Fibroblast of pulmonary artery (primary cell): ENCODE results near the gene CCDC177.

ENCODE experiments used
- DNase-seq: peaks from one replicate; pipeline ENCODE4 v3.0.0-alpha.2; 2010; ENCODE audit warnings: low read depth
- H3K4me3 ChIP-seq: replicated peaks from 2 replicates; pipeline ENCODE4 v1.5.1; 2011; ENCODE audit warnings: low read depth, mild to moderate bottlenecking, control low read depth, low read length, moderate library complexity
- TF ChIP-seq, protein P1 (sequence below): IDR thresholded peaks from 2 replicates; pipeline ENCODE4 v1.5.1; 2011; ENCODE audit warnings: mild to moderate bottlenecking, control low read depth, low read length, inconsistent platforms; ENCODE audit errors: missing control alignments

Gene CCDC177

DNA sequence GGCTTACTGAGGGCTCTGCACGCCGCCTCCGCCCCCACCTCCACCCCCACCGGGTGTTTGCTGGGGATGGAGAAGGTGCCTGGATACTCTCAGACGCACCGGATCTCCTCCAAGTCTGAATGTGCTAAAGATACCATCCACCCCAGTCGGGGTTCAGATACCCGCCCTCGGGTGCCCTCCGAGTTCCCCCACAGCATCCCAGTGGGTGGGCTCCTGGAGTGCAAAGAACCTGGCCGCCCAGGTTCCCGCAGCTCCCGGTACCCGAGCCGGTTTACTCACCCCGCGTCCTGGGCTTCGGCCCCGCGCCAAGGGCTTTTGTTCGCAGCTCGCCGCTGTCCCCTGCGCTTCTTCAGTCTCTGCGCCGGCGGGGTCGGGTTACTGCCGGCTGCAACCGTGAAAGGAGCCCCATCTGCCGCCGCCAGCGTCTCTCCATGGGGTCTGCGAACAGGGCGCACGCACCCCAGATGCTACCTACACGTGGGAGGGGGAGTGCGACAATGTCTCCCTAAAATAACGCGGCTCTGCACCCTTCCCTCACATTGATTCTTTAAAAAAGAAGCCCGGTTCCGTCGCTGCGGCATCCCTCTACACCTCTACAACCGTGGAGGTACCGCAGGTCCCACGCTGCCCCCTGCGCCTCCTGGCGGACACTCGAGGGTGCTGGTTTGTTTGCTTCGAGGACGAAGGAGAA, at the start of gene CCDC177:
CCDC177 (minus strand) TSS at position 609 of the 691 bp plus-strand sequence. CDS start 1,249 bp downstream, outside the sequence.
- TF ChIP-seq, protein P1, sequence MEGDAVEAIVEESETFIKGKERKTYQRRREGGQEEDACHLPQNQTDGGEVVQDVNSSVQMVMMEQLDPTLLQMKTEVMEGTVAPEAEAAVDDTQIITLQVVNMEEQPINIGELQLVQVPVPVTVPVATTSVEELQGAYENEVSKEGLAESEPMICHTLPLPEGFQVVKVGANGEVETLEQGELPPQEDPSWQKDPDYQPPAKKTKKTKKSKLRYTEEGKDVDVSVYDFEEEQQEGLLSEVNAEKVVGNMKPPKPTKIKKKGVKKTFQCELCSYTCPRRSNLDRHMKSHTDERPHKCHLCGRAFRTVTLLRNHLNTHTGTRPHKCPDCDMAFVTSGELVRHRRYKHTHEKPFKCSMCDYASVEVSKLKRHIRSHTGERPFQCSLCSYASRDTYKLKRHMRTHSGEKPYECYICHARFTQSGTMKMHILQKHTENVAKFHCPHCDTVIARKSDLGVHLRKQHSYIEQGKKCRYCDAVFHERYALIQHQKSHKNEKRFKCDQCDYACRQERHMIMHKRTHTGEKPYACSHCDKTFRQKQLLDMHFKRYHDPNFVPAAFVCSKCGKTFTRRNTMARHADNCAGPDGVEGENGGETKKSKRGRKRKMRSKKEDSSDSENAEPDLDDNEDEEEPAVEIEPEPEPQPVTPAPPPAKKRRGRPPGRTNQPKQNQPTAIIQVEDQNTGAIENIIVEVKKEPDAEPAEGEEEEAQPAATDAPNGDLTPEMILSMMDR = peak; percentile 99
- DNase-seq = peak; percentile 68
- peak within 1 kb of the TSS; percentile 23 for H3K4me3 ChIP-seq

DNA sequence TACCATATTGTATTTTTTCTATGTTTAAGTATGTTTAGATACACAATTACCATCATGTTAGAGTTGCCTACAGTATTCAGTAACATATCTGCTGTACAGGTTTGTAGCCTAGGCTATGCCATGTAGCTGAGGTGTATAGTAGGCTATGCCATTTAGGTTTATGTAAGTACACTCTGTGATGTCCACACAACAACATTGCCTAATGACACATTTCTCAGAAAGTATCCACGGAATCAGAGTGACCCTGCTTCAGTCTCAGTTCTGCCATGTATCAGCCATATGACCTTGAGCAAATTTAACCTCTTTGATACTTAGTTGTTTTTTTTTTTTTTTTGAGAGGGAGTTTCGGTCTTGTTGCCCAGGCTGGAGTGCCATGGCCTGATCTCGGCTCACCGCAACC, 49.5 kb upstream of the CCDC177 start:
- TF ChIP-seq, protein P1 = no peak
- no peak for DNase-seq

DNA sequence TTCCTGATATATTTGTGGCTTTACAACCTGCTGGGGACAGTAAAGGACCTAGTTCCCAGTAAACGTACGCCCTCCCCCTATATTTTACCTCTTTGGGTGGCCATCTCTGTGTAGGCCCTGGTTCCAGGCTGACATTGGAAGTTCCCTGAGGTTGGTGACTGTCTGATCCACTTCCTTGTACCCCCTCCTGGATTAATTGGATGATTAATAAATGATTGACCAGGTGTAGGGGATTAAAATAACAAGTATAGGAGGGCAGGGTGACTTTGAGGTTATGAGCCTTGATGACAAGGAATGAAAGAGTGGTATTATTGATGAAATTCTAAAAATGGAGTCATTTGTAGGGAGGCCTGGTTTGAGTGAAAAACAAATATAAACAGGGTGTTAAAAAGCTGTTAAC, 46.3 kb upstream of the CCDC177 start:
- TF ChIP-seq, protein P1 = no peak
- DNase-seq = no peak
- no peak overlapping the region for H3K4me3 ChIP-seq

More for the DNA sequence above, 49.5 kb upstream of the CCDC177 start:
- no peak overlapping the region for H3K4me3 ChIP-seq

DNA sequence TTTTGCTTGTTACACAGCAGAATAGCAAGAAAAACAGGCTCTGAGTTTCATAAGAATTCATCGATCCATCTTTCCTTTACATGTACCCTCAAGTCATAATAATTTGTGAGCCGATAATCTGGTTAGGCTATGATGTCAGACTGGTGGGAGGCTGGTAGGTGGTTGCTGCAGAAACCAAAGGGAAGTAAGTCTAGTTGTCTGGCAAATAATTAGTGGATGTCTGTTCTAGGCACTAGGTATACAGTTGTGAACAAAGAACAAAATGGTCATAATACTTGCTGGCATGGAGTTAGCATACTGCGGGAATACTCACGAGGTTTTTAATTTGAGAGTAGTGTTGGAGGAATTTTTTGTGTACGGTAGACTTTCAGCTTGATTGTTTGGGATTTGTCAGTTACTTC, 45.5 kb upstream of the CCDC177 start:
- H3K4me3 ChIP-seq = no peak overlapping the region
- no peak for DNase-seq
- TF ChIP-seq, protein P1 = no peak

DNA sequence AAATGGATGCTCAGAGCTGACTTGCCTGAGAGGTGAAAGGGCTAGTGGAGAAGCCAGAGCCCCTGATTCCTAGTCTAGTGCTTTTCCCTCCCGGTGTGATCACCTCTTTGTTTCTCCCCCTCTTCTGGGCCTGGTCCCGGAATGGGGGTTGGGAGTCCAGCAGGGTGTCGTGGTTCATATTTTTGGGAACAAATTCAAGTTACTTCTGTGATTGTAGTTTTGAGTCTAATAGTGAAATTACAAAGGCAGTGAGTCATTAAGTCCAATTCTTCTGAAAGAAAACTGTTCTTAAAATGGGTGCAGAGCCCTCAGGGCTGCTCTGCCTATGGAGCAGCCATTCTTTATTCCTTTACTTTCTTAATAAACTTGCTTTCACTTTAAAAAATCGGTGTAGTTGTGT, 44.3 kb upstream of the CCDC177 start:
- DNase-seq = peak; percentile 42
- H3K4me3 ChIP-seq = no peak overlapping the region
- TF ChIP-seq, protein P1 = no peak

DNA sequence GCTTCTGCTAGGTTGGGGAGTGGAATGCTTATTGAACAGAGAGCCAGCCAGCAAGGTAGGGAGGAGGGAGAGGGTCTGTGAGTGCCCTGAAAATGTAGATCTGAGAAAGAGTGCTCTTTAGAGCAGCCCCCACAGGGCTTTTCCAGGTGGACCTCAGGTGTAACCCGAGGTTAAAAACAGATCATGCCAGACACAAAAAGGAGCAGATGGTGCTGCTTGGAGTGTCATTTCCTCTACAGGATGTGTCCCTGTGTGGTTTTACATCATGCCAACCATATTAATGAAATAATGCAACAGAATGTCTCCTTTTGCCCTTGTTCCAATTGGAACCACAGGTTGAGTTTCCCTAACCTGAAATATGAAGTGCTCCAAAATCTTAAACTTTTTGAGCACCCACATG, 43.1 kb upstream of the CCDC177 start:
- H3K4me3 ChIP-seq = no peak overlapping the region
- TF ChIP-seq, protein P1 = no peak
- no peak for DNase-seq

DNA sequence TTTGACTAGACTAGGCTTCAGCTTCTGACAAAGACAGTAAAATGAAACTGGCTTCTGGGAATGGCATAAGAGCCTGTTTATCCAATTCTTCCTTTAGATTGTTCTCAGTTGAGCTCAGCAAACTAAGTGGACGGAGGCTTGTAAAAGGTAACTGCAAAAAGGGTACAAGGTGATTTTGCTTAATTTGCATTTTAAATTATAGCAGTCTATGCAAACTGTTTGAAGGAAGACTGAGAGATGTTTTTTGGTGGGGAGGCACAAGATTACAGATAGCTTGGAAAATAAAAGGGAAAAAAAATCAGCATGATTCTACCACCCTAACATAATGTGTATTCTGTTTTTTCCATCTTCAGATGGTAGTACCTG, 41.7 kb upstream of the CCDC177 start:
- TF ChIP-seq, protein P1 = no peak
- peak overlapping the region; percentile 96 for H3K4me3 ChIP-seq
- DNase-seq = no peak
